HG02588 (cell line): ENCODE results near the gene SLC44A3.
"Not testable (repeated sequence)": the region's sequence is repeated elsewhere in the genome, so short reads cannot be mapped to it uniquely, and the experiment has no call there.

ENCODE experiments used
- ATAC-seq: cut with Tn5 transposase; IDR thresholded peaks from one replicate; pipeline ENCODE4 v1.9.1; 2021; ENCODE audit warnings: mild to moderate bottlenecking, moderate library complexity; ENCODE audit not compliant: unreplicated experiment

The SLC44A3 gene

DNA sequence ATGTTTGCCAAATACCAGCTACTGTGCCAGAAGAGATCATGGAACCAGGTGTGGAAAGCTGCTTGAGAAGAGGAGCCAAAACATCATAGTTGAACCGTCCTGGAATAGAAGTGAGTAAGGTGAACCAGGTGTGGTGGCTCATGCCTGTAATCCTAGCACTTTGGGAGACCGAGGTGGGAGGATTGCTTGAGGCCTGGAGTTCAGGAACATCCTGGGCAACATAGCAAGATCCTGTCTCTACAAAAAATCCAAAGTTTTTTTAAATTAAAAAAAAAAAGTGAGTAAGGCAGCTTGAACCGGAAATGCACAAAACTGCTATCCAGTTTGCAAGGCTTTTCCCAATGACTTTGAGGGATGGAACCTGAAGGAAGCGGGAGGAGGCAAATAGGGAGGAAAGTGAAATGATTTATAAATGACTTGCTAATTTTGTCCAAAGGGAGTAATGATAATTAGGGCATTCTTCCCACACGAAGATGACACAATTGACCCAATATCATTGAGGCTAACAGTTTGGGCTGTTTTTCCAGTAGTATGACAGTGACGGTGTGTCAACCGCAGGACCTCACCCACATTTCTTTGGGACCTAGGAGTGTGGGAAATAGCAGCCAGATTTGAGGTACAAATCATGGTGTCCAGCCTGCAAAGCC, 108.3 kb downstream of the SLC44A3 start:
- no peak for ATAC-seq

GRCh38 chr1:94929351-94930217, 109.4 kb downstream of the SLC44A3 start:
- ATAC-seq = no peak

- ATAC-seq = no peak
Measured at GRCh38 chr1:94931254-94931841, 111.2 kb downstream of the SLC44A3 start.

DNA sequence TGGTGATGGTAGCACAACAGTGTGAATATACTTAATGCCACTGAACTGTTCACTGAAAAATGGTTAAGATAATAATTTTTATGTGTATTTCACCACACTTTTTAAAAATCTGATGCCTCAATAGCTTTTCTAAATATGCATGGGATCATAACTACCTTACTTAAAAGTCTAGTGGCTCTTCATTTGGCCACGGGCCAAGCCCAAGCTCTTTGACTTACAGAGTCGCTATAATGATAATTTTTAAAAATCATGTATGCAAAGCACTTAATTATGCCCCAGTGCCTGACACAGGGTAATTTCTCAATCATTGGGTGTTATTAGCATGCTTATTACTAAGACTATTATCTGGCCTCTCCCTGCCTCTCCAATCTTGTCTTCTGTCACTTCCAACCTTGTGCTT, 114.4 kb downstream of the SLC44A3 start:
- ATAC-seq = no peak

GRCh38 chr1:94935034-94935433, 114.9 kb downstream of the SLC44A3 start:
- ATAC-seq = no peak

GRCh38 chr1:94935476-94935875, 115.3 kb downstream of the SLC44A3 start:
- no peak for ATAC-seq

- no peak for ATAC-seq
Measured at GRCh38 chr1:94936861-94937620, 116.9 kb downstream of the SLC44A3 start.

- ATAC-seq = no peak
Measured at GRCh38 chr1:94937820-94938219, 117.7 kb downstream of the SLC44A3 start.

GRCh38 chr1:94940738-94941137, 120.6 kb downstream of the SLC44A3 start:
- no peak for ATAC-seq

DNA sequence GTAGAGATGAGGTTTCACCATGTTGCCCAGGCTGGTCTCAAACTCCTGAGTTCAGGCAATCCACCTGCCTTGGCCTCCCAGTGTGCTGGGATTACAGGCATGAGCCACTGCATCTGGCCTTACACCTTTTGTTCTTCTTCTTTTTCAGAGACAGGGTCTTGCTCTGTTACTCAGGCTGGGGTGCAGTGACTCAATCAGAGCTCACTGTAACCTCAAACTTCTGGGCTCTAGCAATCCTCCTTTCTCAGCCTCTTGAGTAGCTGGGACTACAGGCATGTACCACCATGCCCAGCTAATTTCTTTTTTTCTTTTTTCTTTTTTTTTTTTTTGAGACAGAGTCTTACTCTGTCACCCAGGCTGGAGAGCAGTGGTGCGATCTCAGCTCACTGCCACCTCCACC, 121.3 kb downstream of the SLC44A3 start:
- not testable (repeated sequence) for ATAC-seq

GRCh38 chr1:94942171-94943128, 122.3 kb downstream of the SLC44A3 start:
- ATAC-seq = no peak
